Measurements from ENCODE around the gene CTNNBIP1. TPM values are rescaled to one million over a fixed set of nuclear protein-coding genes. Genes with fewer than 3 reads are reported as not detected.

CTNNBIP1 gene
- total RNA-seq, 1 experiment from 2014 or later, result 31.4 TPM

DNA sequence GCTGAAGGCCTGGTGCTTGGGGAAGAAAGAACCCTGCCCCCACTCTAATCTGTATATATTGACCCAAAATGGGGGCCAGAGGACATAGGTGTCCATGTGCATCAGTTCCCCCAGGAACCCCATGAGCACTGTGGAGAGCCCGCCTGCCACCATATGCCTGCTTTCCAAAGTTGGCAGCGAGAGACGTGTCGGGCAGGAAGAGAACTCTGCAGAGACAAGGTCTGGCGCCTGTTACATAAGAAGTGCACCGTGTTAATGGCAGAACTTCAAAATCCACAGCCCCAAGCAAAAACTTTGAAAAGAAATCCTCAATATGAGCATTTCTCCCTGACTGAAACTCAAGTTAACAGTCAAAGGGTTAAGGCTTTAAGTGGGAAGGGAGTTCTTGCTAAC is 8.0 kb downstream of the CTNNBIP1 start:
- intact Hi-C loops (cut with micrococcal nuclease), result no loop called here
- no peak for DNase-seq (ENCODE audit: unreplicated experiment)
- H3K4me3 Mint-ChIP-seq (ENCODE audit: unreplicated experiment), result no peak overlapping the region
- H3K36me3 Mint-ChIP-seq (ENCODE audit: insufficient read depth, unreplicated experiment), result peaks cover 6% of the 10 kb centered on the region
- CTCF ChIA-PET, result interaction anchor here (0.8 to 1.7 kb wide), 2 partner anchors 11 to 118 kb away, joined by 4 to 6 read pairs; no protein-coding TSS in a partner anchor
- no peaks in the 10 kb centered on the region for H3K9me3 Mint-ChIP-seq (ENCODE audit: unreplicated experiment)
- no TSS peak for BruUV-seq (replicated peaks)
- TF ChIP-seq, protein P1, sequence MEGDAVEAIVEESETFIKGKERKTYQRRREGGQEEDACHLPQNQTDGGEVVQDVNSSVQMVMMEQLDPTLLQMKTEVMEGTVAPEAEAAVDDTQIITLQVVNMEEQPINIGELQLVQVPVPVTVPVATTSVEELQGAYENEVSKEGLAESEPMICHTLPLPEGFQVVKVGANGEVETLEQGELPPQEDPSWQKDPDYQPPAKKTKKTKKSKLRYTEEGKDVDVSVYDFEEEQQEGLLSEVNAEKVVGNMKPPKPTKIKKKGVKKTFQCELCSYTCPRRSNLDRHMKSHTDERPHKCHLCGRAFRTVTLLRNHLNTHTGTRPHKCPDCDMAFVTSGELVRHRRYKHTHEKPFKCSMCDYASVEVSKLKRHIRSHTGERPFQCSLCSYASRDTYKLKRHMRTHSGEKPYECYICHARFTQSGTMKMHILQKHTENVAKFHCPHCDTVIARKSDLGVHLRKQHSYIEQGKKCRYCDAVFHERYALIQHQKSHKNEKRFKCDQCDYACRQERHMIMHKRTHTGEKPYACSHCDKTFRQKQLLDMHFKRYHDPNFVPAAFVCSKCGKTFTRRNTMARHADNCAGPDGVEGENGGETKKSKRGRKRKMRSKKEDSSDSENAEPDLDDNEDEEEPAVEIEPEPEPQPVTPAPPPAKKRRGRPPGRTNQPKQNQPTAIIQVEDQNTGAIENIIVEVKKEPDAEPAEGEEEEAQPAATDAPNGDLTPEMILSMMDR (IDR thresholded peaks at IDR 0.05; ENCODE audit: unreplicated experiment), result no peak
- no peaks in the 10 kb centered on the region for H3K4me1 Mint-ChIP-seq (ENCODE audit: insufficient read depth, unreplicated experiment)
- H3K27ac Mint-ChIP-seq (ENCODE audit: low read depth, unreplicated experiment), result no peak overlapping the region
- H3K27me3 Mint-ChIP-seq (ENCODE audit: insufficient read depth, unreplicated experiment), result no peaks in the 10 kb centered on the region
- POLR2A ChIA-PET, result no interaction called here

DNA sequence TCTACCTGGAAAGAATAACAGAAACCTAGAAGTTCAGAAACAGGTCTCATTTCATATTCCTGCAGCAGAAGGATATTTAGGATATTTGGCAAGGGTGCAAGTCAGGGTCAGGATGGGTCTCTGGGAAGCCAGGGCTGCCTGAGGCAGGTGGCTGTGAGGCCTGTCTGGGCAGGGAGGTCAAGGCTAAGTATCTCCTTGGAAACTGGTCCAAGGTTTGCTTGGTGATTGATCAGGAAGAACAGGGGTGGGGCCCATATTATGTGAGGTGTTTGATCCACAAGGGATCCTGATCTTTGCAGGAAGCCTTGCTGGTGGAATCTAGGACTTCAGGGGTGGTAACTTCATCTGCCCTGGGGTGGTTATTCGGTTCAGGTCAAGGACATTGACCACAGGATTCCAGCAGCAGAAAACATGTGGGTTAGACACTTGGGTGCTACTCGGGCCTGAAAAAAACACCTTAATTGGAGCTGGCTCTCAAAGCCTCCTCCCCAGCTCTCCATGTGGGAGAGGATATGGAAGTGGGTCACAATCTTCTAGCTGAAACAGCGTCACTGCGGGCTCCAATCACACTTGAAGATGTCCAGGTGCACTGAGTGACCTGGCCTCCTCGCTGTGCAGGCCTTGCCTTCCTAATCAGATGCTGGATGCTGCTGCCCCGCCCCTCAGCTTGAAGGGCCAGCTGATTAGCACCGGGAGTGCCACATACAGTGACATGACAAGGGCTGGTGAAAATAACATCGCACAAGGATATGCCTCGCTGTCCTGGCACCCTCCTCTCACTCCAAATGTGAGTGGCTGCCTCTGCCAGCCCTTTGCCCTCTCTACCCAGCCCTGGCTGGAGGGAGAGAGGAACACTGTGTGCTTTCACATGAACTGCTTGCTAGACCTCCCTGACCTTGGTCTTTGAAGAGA is 8.7 kb downstream of the CTNNBIP1 start:
- ChIA-PET POLR2A (interaction anchor here (0.5 to 1.4 kb wide), 2 partner anchors 11 to 12 kb away, joined by 4 read pairs; no protein-coding TSS in a partner anchor), CTCF (interaction anchor here (1.7 kb wide), 1 partner anchor 117 kb away, joined by 6 read pairs; no protein-coding TSS in a partner anchor)
- intact Hi-C loops (cut with micrococcal nuclease), result no loop called here
- no peak for DNase-seq (ENCODE audit: unreplicated experiment)
- H3K27ac Mint-ChIP-seq (ENCODE audit: low read depth, unreplicated experiment), result no peak overlapping the region
- no peaks in the 10 kb centered on the region for H3K4me1 Mint-ChIP-seq (ENCODE audit: insufficient read depth, unreplicated experiment)
- no peak overlapping the region for H3K4me3 Mint-ChIP-seq (ENCODE audit: unreplicated experiment)
- no peaks in the 10 kb centered on the region for H3K27me3 Mint-ChIP-seq (ENCODE audit: insufficient read depth, unreplicated experiment)
- TF ChIP-seq, protein P1 (IDR thresholded peaks at IDR 0.05; ENCODE audit: unreplicated experiment), result no peak
- H3K9me3 Mint-ChIP-seq (ENCODE audit: unreplicated experiment), result no peaks in the 10 kb centered on the region
- no TSS peak for BruUV-seq (replicated peaks)
- peaks cover 6% of the 10 kb centered on the region for H3K36me3 Mint-ChIP-seq (ENCODE audit: insufficient read depth, unreplicated experiment)

DNA sequence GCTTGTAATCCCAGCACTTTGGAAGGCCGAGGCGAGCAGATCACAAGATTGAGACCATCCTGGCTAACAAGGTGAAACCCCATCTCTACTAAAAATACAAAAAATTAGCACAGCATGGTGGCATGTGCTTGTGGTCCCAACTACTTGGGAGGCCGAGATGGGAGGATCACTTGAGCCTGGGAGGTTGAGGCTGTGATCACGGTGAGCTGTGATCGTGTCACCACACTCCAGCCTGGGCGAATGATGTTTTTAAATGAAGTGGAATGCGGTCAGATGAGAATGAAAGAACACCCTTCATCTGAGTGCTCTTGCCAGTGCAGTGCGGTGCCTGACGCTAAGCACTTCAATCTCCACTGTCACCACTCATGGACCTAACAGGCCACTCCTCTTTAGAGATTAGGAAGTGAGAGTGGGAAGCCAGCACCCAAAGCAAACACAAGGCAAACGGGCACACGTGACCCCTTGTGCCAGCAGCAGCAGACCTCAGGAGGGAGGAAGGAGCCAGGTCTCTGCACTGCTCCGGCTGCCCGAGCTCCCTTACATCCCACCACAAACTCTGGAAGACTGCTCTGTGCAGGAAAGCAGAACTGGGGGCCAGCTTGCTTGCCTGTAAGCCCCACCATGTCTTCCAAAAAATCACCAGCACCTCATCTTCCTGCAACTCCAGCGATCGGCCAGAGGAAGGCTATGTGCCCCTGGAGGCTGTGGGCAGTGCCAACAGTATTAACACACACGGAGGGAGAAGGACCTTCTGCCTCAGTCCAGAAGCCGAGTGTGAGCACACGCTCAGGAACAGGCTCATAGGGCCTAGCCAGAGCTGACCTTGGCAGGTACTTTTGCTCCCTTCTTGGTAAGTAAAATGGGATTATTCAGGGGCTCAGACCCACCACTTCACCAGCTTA is 9.7 kb downstream of the CTNNBIP1 start:
- ChIA-PET CTCF (no interaction called here), POLR2A (interaction anchor here (0.5 to 1.4 kb wide), 2 partner anchors 10 to 11 kb away, joined by 4 read pairs; no protein-coding TSS in a partner anchor)
- Mint-ChIP-seq H3K4me1 (ENCODE audit: insufficient read depth, unreplicated experiment) (peaks cover 6% of the 10 kb centered on the region), H3K27ac (ENCODE audit: low read depth, unreplicated experiment) (no peak overlapping the region), H3K9me3 (ENCODE audit: unreplicated experiment) (no peaks in the 10 kb centered on the region), H3K36me3 (ENCODE audit: insufficient read depth, unreplicated experiment) (peaks cover 6% of the 10 kb centered on the region), H3K4me3 (ENCODE audit: unreplicated experiment) (no peak overlapping the region), H3K27me3 (ENCODE audit: insufficient read depth, unreplicated experiment) (no peaks in the 10 kb centered on the region)
- DNase-seq (ENCODE audit: unreplicated experiment), result no peak
- intact Hi-C loops (cut with micrococcal nuclease), result no loop called here
- BruUV-seq (replicated peaks), result no TSS peak
- TF ChIP-seq, protein P1 (IDR thresholded peaks at IDR 0.05; ENCODE audit: unreplicated experiment), result no peak

Measured in MCF 10A (cell line).